SK-N-SH (cell line): ENCODE data around the gene SOX8. TPM values are rescaled to one million over a fixed set of nuclear protein-coding genes. Genes with fewer than 3 reads are reported as not detected.

ENCODE experiments used
- CTCF ChIA-PET: fragments of 300-600, 350-600 bp; formaldehyde crosslinking; extraction: SDS; loops from one replicate; lab custom pipeline; 2021; lab: Yijun Ruan, JAX
- POLR2A ChIA-PET: fragments of 350-600 bp; sonication (Branson Sonifier 250); formaldehyde crosslinking; extraction: SDS; loops from one replicate; lab custom pipeline; 2020; ENCODE audit warnings: antibody characterized with exemption, inconsistent platforms; lab: Yijun Ruan, JAX
- DNase-seq: peaks from one replicate; pipeline ENCODE4 v3.0.0; 2012
- H2AFZ ChIP-seq: fragments of 200-600 bp; sonication (generic); 2 replicates; pipeline ENCODE4 v1.8.1; 2016; ENCODE audit warnings: antibody characterized with exemption, mild to moderate bottlenecking, low read depth
- H3F3A ChIP-seq: fragments of 200-600 bp; sonication (generic); replicated peaks from 2 replicates; pipeline ENCODE3; 2016; ENCODE audit warnings: antibody characterized with exemption, mild to moderate bottlenecking; ENCODE audit not compliant: insufficient read depth
- H3K27ac ChIP-seq, 2 experiments: fragments of 200-500 bp in 1 of 2; fragments of 200-600 bp in 1 of 2; sonication (Bioruptor generic) in 1 of 2; sonication (generic), shearing (Covaris generic) in 1 of 2; 2 replicates each; pipeline versions ENCODE4 v1.5.1 to v1.6.1; 2014 to 2016; ENCODE audit warnings: low read depth in 2 of 2, inconsistent platforms in 1 of 2, low read length in 1 of 2, mild to moderate bottlenecking in 1 of 2, mixed read lengths in 1 of 2
- H3K27me3 ChIP-seq: fragments of 200-600 bp; sonication (generic), shearing (Covaris generic); 2 replicates; pipeline ENCODE4 v1.6.1; 2016; ENCODE audit warnings: mixed run types; ENCODE audit not compliant: insufficient read depth
- H3K36me3 ChIP-seq, 2 experiments: fragments of 200-500 bp in 1 of 2; fragments of 200-600 bp in 1 of 2; sonication (Bioruptor generic) in 1 of 2; sonication (generic) in 1 of 2; replicated peaks in 1 of 2; 2 replicates each; pipeline versions ENCODE3 to v1.5.1; 2014 to 2016; ENCODE audit warnings: low read length in 1 of 2, mild to moderate bottlenecking in 1 of 2; ENCODE audit not compliant: insufficient read depth in 2 of 2, control insufficient read depth in 1 of 2
- H3K4me1 ChIP-seq, 2 experiments: fragments of 200-500 bp in 1 of 2; fragments of 200-600 bp in 1 of 2; sonication (Bioruptor generic) in 1 of 2; sonication (generic), shearing (Covaris generic) in 1 of 2; 2 replicates each; pipeline versions ENCODE4 v1.5.1 to v1.6.1; 2014 to 2016; ENCODE audit warnings: low read depth in 1 of 2, low read length in 1 of 2, mixed run types in 1 of 2; ENCODE audit not compliant: insufficient read depth in 2 of 2, control insufficient read depth in 1 of 2
- H3K4me2 ChIP-seq: fragments of 200-600 bp; sonication (generic), shearing (Covaris generic); 2 replicates; pipeline ENCODE4 v1.6.1; 2017; ENCODE audit warnings: mixed run types
- H3K4me3 ChIP-seq, 2 experiments: fragments of 200-500 bp in 1 of 2; fragments of 200-600 bp in 1 of 2; sonication (Bioruptor generic) in 1 of 2; sonication (generic), shearing (Covaris generic) in 1 of 2; 2 replicates each; pipeline versions ENCODE4 v1.5.1 to v1.8.1; 2014 to 2016; ENCODE audit warnings: low read depth in 2 of 2, inconsistent platforms in 1 of 2, low read length in 1 of 2, mild to moderate bottlenecking in 1 of 2, mixed read lengths in 1 of 2, moderate library complexity in 1 of 2
- H3K79me2 ChIP-seq: fragments of 200-600 bp; sonication (generic); 2 replicates; pipeline ENCODE4 v1.8.1; 2017; ENCODE audit warnings: mild to moderate bottlenecking; ENCODE audit not compliant: insufficient read depth
- H3K9ac ChIP-seq: fragments of 200-600 bp; sonication (generic); 2 replicates; pipeline ENCODE4 v1.6.1; 2017; ENCODE audit warnings: mixed run types
- H3K9me2 ChIP-seq: fragments of 200-600 bp; sonication (generic); 2 replicates; pipeline ENCODE4 v1.6.1; 2017; ENCODE audit warnings: mixed run types
- H3K9me3 ChIP-seq: fragments of 200-600 bp; sonication (generic); 2 replicates; pipeline ENCODE4 v1.6.1; 2017; ENCODE audit warnings: mixed run types, mild to moderate bottlenecking, moderate library complexity
- H4K20me1 ChIP-seq: fragments of 200-600 bp; sonication (generic); 2 replicates; pipeline ENCODE4 v1.6.1; 2017; ENCODE audit warnings: mild to moderate bottlenecking, mixed run types; ENCODE audit not compliant: insufficient read depth
- ELF1 ChIP-seq: IDR thresholded peaks from 2 replicates; pipeline ENCODE4 v1.4.0; 2012
- EP300 ChIP-seq, 2 experiments: IDR thresholded peaks; 2 replicates each; pipeline versions ENCODE4 v1.4.0 to v1.6.1; 2012; ENCODE audit warnings: borderline replicate concordance in 1 of 2, low read depth in 1 of 2, low read length in 1 of 2
- EZH2phosphoT487 ChIP-seq: fragments of 200-600 bp; sonication (generic); IDR thresholded peaks from 2 replicates; pipeline ENCODE4 v1.6.1; 2017; ENCODE audit warnings: low read depth, mixed run types, mild to moderate bottlenecking, antibody characterized with exemption, moderate library complexity, borderline replicate concordance
- FOSL2 ChIP-seq: IDR thresholded peaks from 2 replicates; pipeline ENCODE4 v1.4.0; 2012; ENCODE audit warnings: low read depth, mild to moderate bottlenecking, moderate library complexity, borderline replicate concordance
- FOXM1 ChIP-seq: IDR thresholded peaks from 2 replicates; pipeline ENCODE4 v1.4.0; 2012; ENCODE audit warnings: low read depth, mild to moderate bottlenecking
- MEF2A ChIP-seq: IDR thresholded peaks from 2 replicates; pipeline ENCODE4 v1.4.0; 2012; ENCODE audit warnings: low read depth, borderline replicate concordance
- MXI1 ChIP-seq: IDR thresholded peaks from 2 replicates; pipeline ENCODE4 v1.6.1; 2012; ENCODE audit warnings: mild to moderate bottlenecking, low read depth, low read length, improper control_type of control experiment
- NFIC ChIP-seq: IDR thresholded peaks from 2 replicates; pipeline ENCODE4 v1.4.0; 2012; ENCODE audit warnings: borderline replicate concordance
- NRF1 ChIP-seq: IDR thresholded peaks from 2 replicates; pipeline ENCODE4 v1.6.1; 2012; ENCODE audit warnings: low read depth, mild to moderate bottlenecking, low read length
- POLR2AphosphoS5 ChIP-seq: IDR thresholded peaks from 2 replicates; pipeline ENCODE4 v1.6.1; 2012; ENCODE audit warnings: low read depth, low read length
- RFX5 ChIP-seq: IDR thresholded peaks from 2 replicates; pipeline ENCODE4 v1.6.1; 2012; ENCODE audit warnings: mild to moderate bottlenecking, improper control_type of control experiment, low read length
- SIN3A ChIP-seq: IDR thresholded peaks from 2 replicates; pipeline ENCODE4 v1.6.1; 2012; ENCODE audit warnings: low read depth, mild to moderate bottlenecking, low read length, moderate library complexity, borderline replicate concordance
- SMC3 ChIP-seq: IDR thresholded peaks from 2 replicates; pipeline ENCODE4 v1.6.1; 2012; ENCODE audit warnings: low read depth, low read length, improper control_type of control experiment
- TAF1 ChIP-seq: IDR thresholded peaks from 2 replicates; pipeline ENCODE4 v1.6.1; 2012; ENCODE audit warnings: low read depth, mild to moderate bottlenecking, low read length, moderate library complexity, borderline replicate concordance
- TCF12 ChIP-seq: IDR thresholded peaks from 2 replicates; pipeline ENCODE4 v1.4.0; 2012
- YY1 ChIP-seq: IDR thresholded peaks from 2 replicates; pipeline ENCODE4 v1.4.0; 2012; ENCODE audit warnings: low read depth, mild to moderate bottlenecking
- WGBS: methylation state at CpG from one replicate; pipeline ENCODE4 v1.1.6; 2017; ENCODE audit warnings: low lambda C conversion rate; 5-methylcytosine and 5-hydroxymethylcytosine counted together
- polyA plus RNA-seq, 3 experiments: library from polyadenylated mRNA; depleted of rRNA; stranded (reverse); fragments of >200 nt; gene quantifications; 2 replicates each; pipeline ENCODE4 v1.2.3, GENCODE V29; 2012
- TF ChIP-seq, protein P1 (sequence below): IDR thresholded peaks from 2 replicates; pipeline ENCODE4 v1.4.0; 2012; ENCODE audit warnings: low read depth, borderline replicate concordance
- TF ChIP-seq, protein P2 (sequence below): IDR thresholded peaks from 2 replicates; pipeline ENCODE4 v1.6.1; 2012; ENCODE audit warnings: mild to moderate bottlenecking, low read depth, low read length, moderate library complexity
- TF ChIP-seq, protein P3 (sequence below): fragments of 150-350 bp; IDR thresholded peaks from 2 replicates; pipeline ENCODE4 v1.6.1; 2016; ENCODE audit warnings: mild to moderate bottlenecking, low read depth, low read length

SOX8 gene
- polyA plus RNA-seq, 1 of the 3 experiments (the other 2 are of a cell fraction): not detected

DNA sequence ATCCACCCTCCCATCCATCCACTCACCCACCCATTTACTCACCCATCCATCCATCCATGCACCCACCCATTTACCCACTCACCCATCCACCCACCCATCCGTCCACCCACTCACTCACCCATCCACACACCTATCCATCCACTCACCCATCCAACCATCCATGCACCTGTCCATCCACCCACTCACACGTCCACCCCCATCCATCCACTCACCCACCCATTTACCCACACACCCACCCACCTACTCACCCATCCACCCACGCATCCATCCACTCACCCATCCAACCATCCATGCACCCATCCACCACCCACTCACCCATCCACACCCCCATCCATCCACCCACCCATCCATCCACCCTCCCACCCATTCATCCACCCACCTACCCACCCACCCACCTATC lies 12.2 kb downstream of the SOX8 start:
- H3K27me3 ChIP-seq: peaks cover 68% of the 10 kb centered on the region
- 32% methylated on average over 3 of the region's 3 CpGs for WGBS
- H3K4me1 ChIP-seq: no peaks in the 10 kb centered on the region
- H3F3A ChIP-seq: no peaks in the 10 kb centered on the region
- no peak overlapping the region for H3K4me3 ChIP-seq
- DNase-seq: no peak
- no peak overlapping the region for H3K4me2 ChIP-seq
- no peaks in the 10 kb centered on the region for H3K9me3 ChIP-seq
- no peak overlapping the region for H2AFZ ChIP-seq
- no peaks in the 10 kb centered on the region for H4K20me1 ChIP-seq
- H3K9me2 ChIP-seq: no peaks in the 10 kb centered on the region
- H3K9ac ChIP-seq: no peak overlapping the region
- H3K79me2 ChIP-seq: no peaks in the 10 kb centered on the region
- H3K36me3 ChIP-seq: no peaks in the 10 kb centered on the region
- CTCF ChIA-PET: interaction anchor here (1.0 kb wide), 1 partner anchor 12 kb away, joined by 4 read pairs; the partner anchor contains the start of gene SOX8
- H3K27ac ChIP-seq: no peak overlapping the region
- POLR2A ChIA-PET: no interaction called here
- TF ChIP-seq FOSL2: no peak
- TF ChIP-seq RFX5: no peak
- no peak for TF ChIP-seq NRF1
- no peak for TF ChIP-seq NFIC
- TF ChIP-seq SMC3: no peak
- TF ChIP-seq FOXM1: no peak
- TF ChIP-seq YY1: no peak
- TF ChIP-seq, protein P1, sequence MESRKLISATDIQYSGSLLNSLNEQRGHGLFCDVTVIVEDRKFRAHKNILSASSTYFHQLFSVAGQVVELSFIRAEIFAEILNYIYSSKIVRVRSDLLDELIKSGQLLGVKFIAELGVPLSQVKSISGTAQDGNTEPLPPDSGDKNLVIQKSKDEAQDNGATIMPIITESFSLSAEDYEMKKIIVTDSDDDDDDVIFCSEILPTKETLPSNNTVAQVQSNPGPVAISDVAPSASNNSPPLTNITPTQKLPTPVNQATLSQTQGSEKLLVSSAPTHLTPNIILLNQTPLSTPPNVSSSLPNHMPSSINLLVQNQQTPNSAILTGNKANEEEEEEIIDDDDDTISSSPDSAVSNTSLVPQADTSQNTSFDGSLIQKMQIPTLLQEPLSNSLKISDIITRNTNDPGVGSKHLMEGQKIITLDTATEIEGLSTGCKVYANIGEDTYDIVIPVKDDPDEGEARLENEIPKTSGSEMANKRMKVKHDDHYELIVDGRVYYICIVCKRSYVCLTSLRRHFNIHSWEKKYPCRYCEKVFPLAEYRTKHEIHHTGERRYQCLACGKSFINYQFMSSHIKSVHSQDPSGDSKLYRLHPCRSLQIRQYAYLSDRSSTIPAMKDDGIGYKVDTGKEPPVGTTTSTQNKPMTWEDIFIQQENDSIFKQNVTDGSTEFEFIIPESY: no peak
- TF ChIP-seq, protein P2, sequence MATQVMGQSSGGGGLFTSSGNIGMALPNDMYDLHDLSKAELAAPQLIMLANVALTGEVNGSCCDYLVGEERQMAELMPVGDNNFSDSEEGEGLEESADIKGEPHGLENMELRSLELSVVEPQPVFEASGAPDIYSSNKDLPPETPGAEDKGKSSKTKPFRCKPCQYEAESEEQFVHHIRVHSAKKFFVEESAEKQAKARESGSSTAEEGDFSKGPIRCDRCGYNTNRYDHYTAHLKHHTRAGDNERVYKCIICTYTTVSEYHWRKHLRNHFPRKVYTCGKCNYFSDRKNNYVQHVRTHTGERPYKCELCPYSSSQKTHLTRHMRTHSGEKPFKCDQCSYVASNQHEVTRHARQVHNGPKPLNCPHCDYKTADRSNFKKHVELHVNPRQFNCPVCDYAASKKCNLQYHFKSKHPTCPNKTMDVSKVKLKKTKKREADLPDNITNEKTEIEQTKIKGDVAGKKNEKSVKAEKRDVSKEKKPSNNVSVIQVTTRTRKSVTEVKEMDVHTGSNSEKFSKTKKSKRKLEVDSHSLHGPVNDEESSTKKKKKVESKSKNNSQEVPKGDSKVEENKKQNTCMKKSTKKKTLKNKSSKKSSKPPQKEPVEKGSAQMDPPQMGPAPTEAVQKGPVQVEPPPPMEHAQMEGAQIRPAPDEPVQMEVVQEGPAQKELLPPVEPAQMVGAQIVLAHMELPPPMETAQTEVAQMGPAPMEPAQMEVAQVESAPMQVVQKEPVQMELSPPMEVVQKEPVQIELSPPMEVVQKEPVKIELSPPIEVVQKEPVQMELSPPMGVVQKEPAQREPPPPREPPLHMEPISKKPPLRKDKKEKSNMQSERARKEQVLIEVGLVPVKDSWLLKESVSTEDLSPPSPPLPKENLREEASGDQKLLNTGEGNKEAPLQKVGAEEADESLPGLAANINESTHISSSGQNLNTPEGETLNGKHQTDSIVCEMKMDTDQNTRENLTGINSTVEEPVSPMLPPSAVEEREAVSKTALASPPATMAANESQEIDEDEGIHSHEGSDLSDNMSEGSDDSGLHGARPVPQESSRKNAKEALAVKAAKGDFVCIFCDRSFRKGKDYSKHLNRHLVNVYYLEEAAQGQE: no peak
- TF ChIP-seq, protein P3, sequence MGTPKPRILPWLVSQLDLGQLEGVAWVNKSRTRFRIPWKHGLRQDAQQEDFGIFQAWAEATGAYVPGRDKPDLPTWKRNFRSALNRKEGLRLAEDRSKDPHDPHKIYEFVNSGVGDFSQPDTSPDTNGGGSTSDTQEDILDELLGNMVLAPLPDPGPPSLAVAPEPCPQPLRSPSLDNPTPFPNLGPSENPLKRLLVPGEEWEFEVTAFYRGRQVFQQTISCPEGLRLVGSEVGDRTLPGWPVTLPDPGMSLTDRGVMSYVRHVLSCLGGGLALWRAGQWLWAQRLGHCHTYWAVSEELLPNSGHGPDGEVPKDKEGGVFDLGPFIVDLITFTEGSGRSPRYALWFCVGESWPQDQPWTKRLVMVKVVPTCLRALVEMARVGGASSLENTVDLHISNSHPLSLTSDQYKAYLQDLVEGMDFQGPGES: no peak
- TF ChIP-seq POLR2AphosphoS5: no peak
- no peak for TF ChIP-seq MXI1
- no peak for TF ChIP-seq ELF1
- TF ChIP-seq SIN3A: no peak
- TF ChIP-seq EP300 (IDR thresholded peaks at IDR 0.05; ENCODE audit: borderline replicate concordance in 1 of 2, low read depth in 1 of 2, low read length in 1 of 2): no peak
- TF ChIP-seq TCF12: no peak
- no peak for TF ChIP-seq MEF2A
- TF ChIP-seq TAF1: no peak
- no peak for TF ChIP-seq EZH2phosphoT487
